Stimulated activated CD8-positive, alpha-beta memory T cell treated with anti-CD3 and anti-CD28 coated beads, Interleukin-15, amount 100 ng/mL, for 4 hours (primary cell): Measurements from ENCODE around the gene UROS.

Experiments
- DNase-seq, 2 donors: peaks; one replicate each; pipeline ENCODE4 v3.0.0-alpha.2; 2020; ENCODE audit warnings: low read depth in 2 of 2

UROS gene

GRCh38 chr10:125836746-125837145 lies 13.7 kb upstream of the UROS start:
- no peak for DNase-seq

- no peak for DNase-seq
These were observed 5.3 kb upstream of the UROS start for GRCh38 chr10:125828311-125828710.

GRCh38 chr10:125827133-125827532 lies 4.1 kb upstream of the UROS start:
- DNase-seq: no peak

GRCh38 chr10:125824736-125825135 lies 1.7 kb upstream of the UROS start:
- no peak for DNase-seq

- no peak for DNase-seq
These were observed 699 bp upstream of the UROS start for GRCh38 chr10:125823663-125824251.

- no peak for DNase-seq
These were observed 2.4 kb downstream of the UROS start for GRCh38 chr10:125820701-125821100.

GRCh38 chr10:125817337-125817946 lies 5.6 kb downstream of the UROS start:
- no peak for DNase-seq

- no peak for DNase-seq
These were observed 6.5 kb downstream of the UROS start for GRCh38 chr10:125816548-125816947.

GRCh38 chr10:125815764-125816163 lies 7.3 kb downstream of the UROS start:
- no peak for DNase-seq

- DNase-seq: no peak
These were observed 10.8 kb downstream of the UROS start for GRCh38 chr10:125812128-125812750.

- no peak for DNase-seq
These were observed 11.8 kb downstream of the UROS start for GRCh38 chr10:125811251-125811650.

GRCh38 chr10:125808047-125808446 lies 15.0 kb downstream of the UROS start:
- no peak for DNase-seq

GRCh38 chr10:125802739-125803138 lies 20.3 kb downstream of the UROS start:
- DNase-seq: no peak

GRCh38 chr10:125802131-125802530 lies 20.9 kb downstream of the UROS start:
- DNase-seq: no peak

GRCh38 chr10:125801574-125801973 lies 21.5 kb downstream of the UROS start:
- no peak for DNase-seq

- no peak for DNase-seq
These were observed 23.4 kb downstream of the UROS start for GRCh38 chr10:125799451-125800182.

GRCh38 chr10:125797994-125798662 lies 24.9 kb downstream of the UROS start:
- no peak for DNase-seq

GRCh38 chr10:125797424-125797823 lies 25.6 kb downstream of the UROS start:
- DNase-seq: no peak

- DNase-seq: no peak
These were observed 27.3 kb downstream of the UROS start for GRCh38 chr10:125795637-125796190.

GRCh38 chr10:125795128-125795527 lies 27.9 kb downstream of the UROS start:
- no peak for DNase-seq

- no peak for DNase-seq
These were observed 30.4 kb downstream of the UROS start for GRCh38 chr10:125792342-125793300.
